Activated CD8-positive, alpha-beta T cell treated with anti-CD3 and anti-CD28 coated beads for 36 hours (primary cell): Measurements from ENCODE around the gene CDKL4. TPM values are rescaled to one million over a fixed set of nuclear protein-coding genes. Genes with fewer than 3 reads are reported as not detected.

Source experiments
- ATAC-seq: fragments of 200-7000 bp; cut with Tn5 transposase; one replicate; pipeline ENCODE4 v1.10.0; 2021; ENCODE audit warnings: mild to moderate bottlenecking, moderate library complexity
- CTCF ChIA-PET: fragments of 350-600 bp; sonication (Branson Sonifier 250); formaldehyde crosslinking; loops from one replicate; lab custom pipeline; 2021; ENCODE audit warnings: antibody characterized with exemption; lab: Charles Lee
- POLR2A ChIA-PET: fragments of 350-600 bp; sonication (Branson Sonifier 250); formaldehyde crosslinking; loops from one replicate; lab custom pipeline; 2021; ENCODE audit warnings: antibody characterized with exemption; lab: Charles Lee
- DNase-seq: peaks from one replicate; pipeline ENCODE4 v3.0.0-alpha.2; 2020
- H3K27ac Mint-ChIP-seq: one replicate; pipeline ENCODE4 v1.8.0; 2021; ENCODE audit warnings: mild to moderate bottlenecking, mixed read lengths
- H3K27me3 Mint-ChIP-seq: one replicate; pipeline ENCODE4 v1.8.0; 2021; ENCODE audit warnings: mixed read lengths
- H3K36me3 Mint-ChIP-seq: one replicate; pipeline ENCODE4 v1.8.0; 2021; ENCODE audit warnings: low read depth, mixed read lengths
- H3K4me1 Mint-ChIP-seq: one replicate; pipeline ENCODE4 v1.8.0; 2021; ENCODE audit warnings: low read depth, mixed read lengths
- H3K4me3 Mint-ChIP-seq: one replicate; pipeline ENCODE4 v1.8.0; 2021; ENCODE audit warnings: mild to moderate bottlenecking, moderate library complexity, mixed read lengths
- H3K9me3 Mint-ChIP-seq: one replicate; pipeline ENCODE4 v1.8.0; 2021; ENCODE audit warnings: mixed read lengths
- CTCF ChIP-seq: fragments of 200-600 bp; IDR thresholded peaks from one replicate; pipeline ENCODE4 v1.8.0; 2022; ENCODE audit warnings: antibody characterized with exemption, mild to moderate bottlenecking
- intact Hi-C: fragments of 100-400 bp; cut with micrococcal nuclease; formaldehyde crosslinking; loops from one replicate; pipeline ENCODE4 v1.10.0; 2022
- total RNA-seq, 2 experiments: library from RNA; stranded (reverse); gene quantifications; one replicate each; pipeline ENCODE4 v1.2.3, GENCODE V29; 2021

Gene CDKL4
- total RNA-seq, 2 experiments from 2014 or later, result 0.29 TPM; not detected in 1

GRCh38 chr2:39240758-39241157 is 3.0 kb downstream of the CDKL4 start:
- Mint-ChIP-seq H3K4me1 (peaks cover 18% of the 10 kb centered on the region), H3K9me3 (peaks cover 2% of the 10 kb centered on the region), H3K27ac (no peak overlapping the region), H3K4me3 (no peak overlapping the region), H3K36me3 (no peaks in the 10 kb centered on the region), H3K27me3 (no peaks in the 10 kb centered on the region)
- ATAC-seq (no peak), DNase-seq (no peak)
- intact Hi-C loops, result no loop called here
- no peak for TF ChIP-seq CTCF
- CTCF ChIA-PET, result interaction anchor here (7.2 kb wide), 1 partner anchor 12 kb away, joined by 40 read pairs; no protein-coding TSS in a partner anchor
- POLR2A ChIA-PET, result no interaction called here

GRCh38 chr2:39234754-39235153 is 9.0 kb downstream of the CDKL4 start:
- no peak overlapping the region for H3K4me3 Mint-ChIP-seq
- ATAC-seq, result no peak
- ChIA-PET POLR2A (no interaction called here), CTCF (interaction anchor here (0.5 to 1.6 kb wide), 4 partner anchors 9 to 287 kb away, joined by 3 to 5 read pairs (median 4); no protein-coding TSS in a partner anchor)
- peaks cover 1% of the 10 kb centered on the region for H3K27me3 Mint-ChIP-seq
- DNase-seq, result no peak
- H3K36me3 Mint-ChIP-seq, result no peaks in the 10 kb centered on the region
- peaks cover 6% of the 10 kb centered on the region for H3K9me3 Mint-ChIP-seq
- intact Hi-C loops, result no loop called here
- no peak for TF ChIP-seq CTCF
- H3K27ac Mint-ChIP-seq, result no peak overlapping the region
- H3K4me1 Mint-ChIP-seq, result peaks cover 2% of the 10 kb centered on the region

GRCh38 chr2:39232141-39232540 is 11.6 kb downstream of the CDKL4 start:
- Mint-ChIP-seq H3K4me3 (no peak overlapping the region), H3K36me3 (no peaks in the 10 kb centered on the region), H3K9me3 (peaks cover 6% of the 10 kb centered on the region), H3K27me3 (peaks cover 1% of the 10 kb centered on the region), H3K4me1 (peaks cover 18% of the 10 kb centered on the region), H3K27ac (no peak overlapping the region)
- ChIA-PET CTCF (interaction anchor here (0.7 to 7.4 kb wide), 4 partner anchors 107 to 283 kb away, joined by 3 to 210 read pairs (median 4); no protein-coding TSS in a partner anchor), POLR2A (interaction anchor here (1.1 to 1.2 kb wide), 2 partner anchors 12 to 278 kb away, joined by 3 read pairs; partner anchors contain the start of gene CDKL4)
- DNase-seq (no peak), ATAC-seq (no peak)
- no peak for TF ChIP-seq CTCF
- intact Hi-C loops, result no loop called here

GRCh38 chr2:39228413-39229209 is 15.2 kb downstream of the CDKL4 start:
- Mint-ChIP-seq H3K4me1 (peaks cover 41% of the 10 kb centered on the region), H3K36me3 (no peaks in the 10 kb centered on the region), H3K9me3 (no peaks in the 10 kb centered on the region), H3K27ac (peak overlapping the region; percentile 89), H3K4me3 (peak overlapping the region; percentile 56), H3K27me3 (no peaks in the 10 kb centered on the region)
- TF ChIP-seq CTCF, result peak; percentile 28
- ChIA-PET CTCF (interaction anchor here (0.7 to 7.4 kb wide), 67 partner anchors 8 to 692 kb away, joined by 3 to 326 read pairs (median 4); partner anchors contain the start of genes CDKL4 and SOS1), POLR2A (interaction anchor here (0.7 to 3.2 kb wide), 8 partner anchors 12 to 119 kb away, joined by 3 to 19 read pairs (median 6); partner anchors contain the start of gene SOS1)
- ATAC-seq, result peak; percentile 73
- DNase-seq, result peak; percentile 77
- intact Hi-C loops, result loop anchor here (1.0 kb wide), 3 partner anchors 107 to 281 kb away; partner anchors contain the start of gene SOS1
